Left lung (tissue), 14 donors: ENCODE data around the gene RAMAC. TPM values are rescaled to one million over a fixed set of nuclear protein-coding genes. Genes with fewer than 3 reads are reported as not detected.
"Not testable (repeated sequence)": the region's sequence is repeated elsewhere in the genome, so short reads cannot be mapped to it uniquely, and the experiment has no call there.

ENCODE experiments used
- ATAC-seq: fragments of 200-7000 bp; cut with Tn5 transposase; one replicate; pipeline ENCODE4 v1.9.1; 2020; ENCODE audit warnings: moderate library complexity
- DNase-seq, 4 donors: peaks; one replicate each; pipeline ENCODE4 v3.0.0-alpha.2; 2013 to 2020
- H3K27ac ChIP-seq, 2 donors: fragments of 200-600 bp; sonication (generic) in 1 of 2; one replicate each; pipeline versions ENCODE4 v1.5.0 to v1.8.0; 2020 to 2021
- H3K27me3 ChIP-seq, 2 donors: fragments of 200-600 bp; sonication (generic) in 1 of 2; one replicate each; pipeline versions ENCODE4 v1.5.0 to v1.8.0; 2020 to 2021
- H3K36me3 ChIP-seq, 2 donors: fragments of 200-600 bp; sonication (generic) in 1 of 2; one replicate each; pipeline versions ENCODE4 v1.5.0 to v1.8.0; 2020 to 2021
- H3K4me1 ChIP-seq, 2 donors: fragments of 200-600 bp; one replicate each; pipeline ENCODE4 v1.8.0; 2021
- H3K4me3 ChIP-seq, 2 donors: fragments of 200-600 bp; sonication (generic) in 1 of 2; one replicate each; pipeline versions ENCODE4 v1.5.0 to v1.8.0; 2020 to 2021; ENCODE audit warnings: mild to moderate bottlenecking in 1 of 2
- H3K9me3 ChIP-seq, 2 donors: fragments of 200-600 bp; sonication (generic) in 1 of 2; one replicate each; pipeline versions ENCODE4 v1.5.0 to v1.8.0; 2020 to 2021
- CTCF ChIP-seq, 2 donors: fragments of 200-600 bp; sonication (generic) in 1 of 2; IDR thresholded peaks; one replicate each; pipeline versions ENCODE4 v1.5.0 to v1.8.0; 2021; ENCODE audit warnings: antibody characterized with exemption in 2 of 2
- intact Hi-C, 2 donors: fragments of 100-400 bp; cut with DNase I; formaldehyde crosslinking; loops; one replicate each; pipeline versions ENCODE4 v1.11.2 to v1.14.2; 2022
- long read RNA-seq, 12 donors: library from polyadenylated mRNA in 2 of 12; unstranded in 2 of 12; transcript quantifications; one replicate each; pipeline ENCODE4 v2.0.0 and lab custom pipeline, GENCODE V29; 2019 to 2026
- polyA plus RNA-seq, 6 donors: library from polyadenylated mRNA; unstranded; fragments of 120-200 nt; gene quantifications; one replicate each; pipeline ENCODE4 v1.2.1, GENCODE V29; 2013; ENCODE audit not compliant: insufficient read length in 6 of 6
- total RNA-seq, 2 donors: library from RNA; stranded (reverse); fragmentation: NEBNext Ultra II Directional; extraction: Animal tissue kit (Norgen Biotek cat#: 25700); gene quantifications; one replicate each; pipeline ENCODE4 v1.2.1, GENCODE V29; 2021
- donor health status: DM: no; HTN: yes; CAD: no.
- donor health status: DM: no; HTN: no; CAD: no.

RAMAC gene
- total RNA-seq (10 to 100 TPM; 17.2 to 19.2 TPM), polyA plus RNA-seq (10 to 100 TPM; 30.3 to 34.8 (median 33.3) TPM)
- long read RNA-seq, donor 1, transcript RAMAC-201 (4 exons, 1,568 nt) = major isoform, 41 of 41 reads
- long read RNA-seq, donor 1, partial matches to known transcripts = 0 of 41 reads
- long read RNA-seq, donor 1, other reads (novel, unspliced or antisense) = 0 of 41 reads
- long read RNA-seq, donor 2, transcript RAMAC-201 (4 exons, 1,568 nt) = major isoform, 24 of 24 reads
- long read RNA-seq, donor 2, partial matches to known transcripts = 0 of 24 reads
- long read RNA-seq, donor 2, other reads (novel, unspliced or antisense) = 0 of 24 reads
- long read RNA-seq, donor 3, transcript RAMAC-201 (4 exons, 1,568 nt) = major isoform, 32 of 37 reads
- long read RNA-seq, donor 3, partial matches to known transcripts = 5 of 37 reads
- long read RNA-seq, donor 3, other reads (novel, unspliced or antisense) = 0 of 37 reads
- long read RNA-seq, donor 4, transcript RAMAC-201 (4 exons, 1,568 nt) = major isoform, 24 of 26 reads
- long read RNA-seq, donor 4, partial matches to known transcripts = 1 of 26 reads
- long read RNA-seq, donor 4, other reads (novel, unspliced or antisense) = 1 of 26 reads
- long read RNA-seq, donor 5, transcript RAMAC-201 (4 exons, 1,568 nt) = major isoform, 40 of 40 reads
- long read RNA-seq, donor 5, partial matches to known transcripts = 0 of 40 reads
- long read RNA-seq, donor 5, other reads (novel, unspliced or antisense) = 0 of 40 reads
- long read RNA-seq, donor 6, transcript RAMAC-201 (4 exons, 1,568 nt) = major isoform, 28 of 34 reads
- long read RNA-seq, donor 6, partial matches to known transcripts = 0 of 34 reads
- long read RNA-seq, donor 6, other reads (novel, unspliced or antisense) = 6 of 34 reads
- long read RNA-seq, donor 7, transcript RAMAC-201 (4 exons, 1,568 nt) = major isoform, 20 of 20 reads
- long read RNA-seq, donor 7, partial matches to known transcripts = 0 of 20 reads
- long read RNA-seq, donor 7, other reads (novel, unspliced or antisense) = 0 of 20 reads
- long read RNA-seq, donor 8, transcript RAMAC-201 (4 exons, 1,568 nt) = major isoform, 12 of 12 reads
- long read RNA-seq, donor 8, partial matches to known transcripts = 0 of 12 reads
- long read RNA-seq, donor 8, other reads (novel, unspliced or antisense) = 0 of 12 reads
- long read RNA-seq, donor 9 = 0 reads
- long read RNA-seq, donor 10, transcript RAMAC-201 (4 exons, 1,568 nt) = major isoform, 30 of 31 reads
- long read RNA-seq, donor 10, partial matches to known transcripts = 0 of 31 reads
- long read RNA-seq, donor 10, other reads (novel, unspliced or antisense) = 1 of 31 reads
- long read RNA-seq, donor 11 = 0 reads
- long read RNA-seq, donor 12, transcript RAMAC-201 (4 exons, 1,568 nt) = major isoform, 20 of 43 reads
- long read RNA-seq, donor 12, partial matches to known transcripts = 0 of 43 reads
- long read RNA-seq, donor 12, other reads (novel, unspliced or antisense) = 23 of 43 reads

GRCh38 chr15:82985688-82986441, at the start of gene RAMAC:
Gene RAMAC, plus strand, starts transcription at chr15:82986210. Its CDS starts 2,809 bp downstream, at chr15:82989019.
- DNase-seq = peak; percentile 92 to 95 (median 94)
- intact Hi-C loops = no loop called here
- H3K36me3 ChIP-seq = peaks cover 0 to 23% of the 10 kb centered on the region in 2 donors
- no peaks in the 10 kb centered on the region for H3K27me3 ChIP-seq
- peak within 1 kb of the TSS; percentile 78 to 80 for H3K27ac ChIP-seq
- peak within 1 kb of the TSS; percentile 73 to 79 for H3K4me3 ChIP-seq
- H3K4me1 ChIP-seq = peaks cover 0 to 20% of the 10 kb centered on the region in 2 donors
- peak; percentile 97 for ATAC-seq
- TF ChIP-seq CTCF (IDR thresholded peaks at IDR 0.05) = no peak
- no peaks in the 10 kb centered on the region for H3K9me3 ChIP-seq

- no peak for DNase-seq
- Histone ChIP-seq H3K4me1 (no peaks in the 10 kb centered on the region), H3K36me3 (no peaks in the 10 kb centered on the region), H3K27ac (no peak overlapping the region), H3K4me3 (no peak overlapping the region), H3K9me3 (no peaks in the 10 kb centered on the region), H3K27me3 (no peaks in the 10 kb centered on the region)
- intact Hi-C loops = no loop called here
- TF ChIP-seq CTCF (IDR thresholded peaks at IDR 0.05) = no peak
- ATAC-seq = no peak
Observed at GRCh38 chr15:82936966-82937711, 48.9 kb upstream of the RAMAC start.

GRCh38 chr15:82937712-82938058, 48.3 kb upstream of the RAMAC start:
- H3K4me3 ChIP-seq = no peak overlapping the region
- DNase-seq (no peak), ATAC-seq (no peak)
- no peaks in the 10 kb centered on the region for H3K36me3 ChIP-seq
- intact Hi-C loops = no loop called here
- no peaks in the 10 kb centered on the region for H3K9me3 ChIP-seq
- no peak overlapping the region for H3K27ac ChIP-seq
- TF ChIP-seq CTCF (IDR thresholded peaks at IDR 0.05) = no peak
- no peaks in the 10 kb centered on the region for H3K4me1 ChIP-seq
- H3K27me3 ChIP-seq = no peaks in the 10 kb centered on the region

GRCh38 chr15:82939678-82940077, 46.3 kb upstream of the RAMAC start:
- ATAC-seq, H3K36me3 ChIP-seq, H3K9me3 ChIP-seq, H3K4me3 ChIP-seq, intact Hi-C loops, H3K4me1 ChIP-seq, H3K27me3 ChIP-seq, DNase-seq, H3K27ac ChIP-seq: not testable (repeated sequence)
